ENCODE results near the gene PCDHGA12.
"Not testable (repeated sequence)": the region's sequence is repeated elsewhere in the genome, so short reads cannot be mapped to it uniquely, and the experiment has no call there.

The PCDHGA12 gene

DNA sequence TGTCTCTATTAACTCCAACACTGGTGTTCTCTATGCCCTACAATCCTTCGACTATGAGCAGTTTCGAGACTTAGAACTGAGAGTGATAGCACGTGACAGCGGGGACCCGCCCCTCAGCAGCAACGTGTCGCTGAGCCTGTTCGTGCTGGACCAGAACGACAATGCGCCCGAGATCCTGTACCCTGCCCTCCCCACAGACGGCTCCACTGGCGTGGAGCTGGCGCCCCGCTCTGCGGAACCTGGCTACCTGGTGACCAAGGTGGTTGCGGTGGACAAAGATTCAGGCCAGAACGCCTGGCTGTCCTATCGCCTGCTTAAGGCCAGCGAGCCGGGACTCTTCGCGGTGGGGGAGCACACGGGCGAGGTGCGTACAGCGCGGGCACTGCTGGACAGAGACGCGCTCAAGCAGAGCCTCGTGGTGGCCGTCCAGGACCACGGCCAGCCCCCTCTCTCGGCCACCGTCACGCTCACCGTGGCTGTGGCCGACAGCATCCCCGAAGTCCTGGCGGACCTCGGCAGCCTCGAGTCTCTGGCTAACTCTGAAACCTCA lies 7.5 kb upstream of the PCDHGA12 start:
- peak overlapping the region; percentile 47 for H3K4me3 ChIP-seq
- DNase-seq (ENCODE audit: low spot score), result no peak
- H3K27ac ChIP-seq, result no peak overlapping the region
- TF ChIP-seq, protein P1, sequence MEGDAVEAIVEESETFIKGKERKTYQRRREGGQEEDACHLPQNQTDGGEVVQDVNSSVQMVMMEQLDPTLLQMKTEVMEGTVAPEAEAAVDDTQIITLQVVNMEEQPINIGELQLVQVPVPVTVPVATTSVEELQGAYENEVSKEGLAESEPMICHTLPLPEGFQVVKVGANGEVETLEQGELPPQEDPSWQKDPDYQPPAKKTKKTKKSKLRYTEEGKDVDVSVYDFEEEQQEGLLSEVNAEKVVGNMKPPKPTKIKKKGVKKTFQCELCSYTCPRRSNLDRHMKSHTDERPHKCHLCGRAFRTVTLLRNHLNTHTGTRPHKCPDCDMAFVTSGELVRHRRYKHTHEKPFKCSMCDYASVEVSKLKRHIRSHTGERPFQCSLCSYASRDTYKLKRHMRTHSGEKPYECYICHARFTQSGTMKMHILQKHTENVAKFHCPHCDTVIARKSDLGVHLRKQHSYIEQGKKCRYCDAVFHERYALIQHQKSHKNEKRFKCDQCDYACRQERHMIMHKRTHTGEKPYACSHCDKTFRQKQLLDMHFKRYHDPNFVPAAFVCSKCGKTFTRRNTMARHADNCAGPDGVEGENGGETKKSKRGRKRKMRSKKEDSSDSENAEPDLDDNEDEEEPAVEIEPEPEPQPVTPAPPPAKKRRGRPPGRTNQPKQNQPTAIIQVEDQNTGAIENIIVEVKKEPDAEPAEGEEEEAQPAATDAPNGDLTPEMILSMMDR (IDR thresholded peaks at IDR 0.05), result no peak

DNA sequence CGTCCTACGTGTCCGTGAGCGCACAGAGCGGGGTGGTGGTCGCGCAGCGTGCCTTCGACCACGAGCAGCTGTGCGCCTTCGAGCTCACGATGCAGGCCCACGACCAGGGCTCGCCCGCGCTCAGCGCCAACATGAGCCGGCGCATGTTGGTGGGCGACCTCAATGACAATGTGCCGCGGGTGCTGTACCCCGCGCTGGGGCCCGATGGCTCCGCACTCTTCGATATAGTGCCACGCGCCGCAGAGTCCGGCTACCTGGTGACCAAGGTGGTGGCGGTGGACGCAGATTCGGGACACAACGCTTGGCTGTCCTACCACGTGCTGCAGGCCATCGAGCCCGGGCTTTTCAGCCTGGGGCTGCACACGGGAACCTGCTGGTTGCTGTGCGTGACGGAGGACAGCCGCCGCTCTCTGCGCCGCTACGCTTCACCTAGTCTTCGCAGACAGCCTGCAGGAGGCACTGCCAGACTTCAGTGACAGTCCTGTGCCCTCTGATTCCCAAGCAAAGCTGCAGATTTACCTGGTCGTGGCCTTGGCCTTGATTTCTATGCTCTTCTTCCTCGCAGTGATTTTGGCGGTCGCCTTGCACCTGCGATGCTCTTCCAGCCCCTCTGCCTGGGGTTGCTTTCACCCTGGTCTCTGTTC lies 2.4 kb upstream of the PCDHGA12 start:
- TF ChIP-seq, protein P1 (IDR thresholded peaks at IDR 0.05), result no peak
- Histone ChIP-seq H3K27ac (no peak overlapping the region), H3K4me3 (peak overlapping the region; percentile 35)
- no peak for DNase-seq (ENCODE audit: low spot score)

DNA sequence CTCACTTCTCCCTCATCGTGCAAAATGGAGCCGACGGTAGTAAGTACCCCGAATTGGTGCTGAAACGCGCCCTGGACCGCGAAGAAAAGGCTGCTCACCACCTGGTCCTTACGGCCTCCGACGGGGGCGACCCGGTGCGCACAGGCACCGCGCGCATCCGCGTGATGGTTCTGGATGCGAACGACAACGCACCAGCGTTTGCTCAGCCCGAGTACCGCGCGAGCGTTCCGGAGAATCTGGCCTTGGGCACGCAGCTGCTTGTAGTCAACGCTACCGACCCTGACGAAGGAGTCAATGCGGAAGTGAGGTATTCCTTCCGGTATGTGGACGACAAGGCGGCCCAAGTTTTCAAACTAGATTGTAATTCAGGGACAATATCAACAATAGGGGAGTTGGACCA lies 979 bp downstream of the PCDHGA12 start:
- DNase-seq (ENCODE audit: low spot score), result no peak
- TF ChIP-seq, protein P1 (IDR thresholded peaks at IDR 0.05), result no peak
- Histone ChIP-seq H3K4me3 (peak overlapping the region; percentile 57), H3K27ac (peak overlapping the region in 1 of 2 donors; percentile 18)

DNA sequence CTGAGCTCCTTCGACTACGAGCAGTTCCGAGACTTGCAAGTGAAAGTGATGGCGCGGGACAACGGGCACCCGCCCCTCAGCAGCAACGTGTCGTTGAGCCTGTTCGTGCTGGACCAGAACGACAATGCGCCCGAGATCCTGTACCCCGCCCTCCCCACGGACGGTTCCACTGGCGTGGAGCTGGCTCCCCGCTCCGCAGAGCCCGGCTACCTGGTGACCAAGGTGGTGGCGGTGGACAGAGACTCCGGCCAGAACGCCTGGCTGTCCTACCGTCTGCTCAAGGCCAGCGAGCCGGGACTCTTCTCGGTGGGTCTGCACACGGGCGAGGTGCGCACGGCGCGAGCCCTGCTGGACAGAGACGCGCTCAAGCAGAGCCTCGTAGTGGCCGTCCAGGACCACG lies 2.0 kb downstream of the PCDHGA12 start:
- peak overlapping the region; percentile 35 for H3K4me3 ChIP-seq
- DNase-seq (ENCODE audit: low spot score); H3K27ac ChIP-seq: not testable (repeated sequence)

DNA sequence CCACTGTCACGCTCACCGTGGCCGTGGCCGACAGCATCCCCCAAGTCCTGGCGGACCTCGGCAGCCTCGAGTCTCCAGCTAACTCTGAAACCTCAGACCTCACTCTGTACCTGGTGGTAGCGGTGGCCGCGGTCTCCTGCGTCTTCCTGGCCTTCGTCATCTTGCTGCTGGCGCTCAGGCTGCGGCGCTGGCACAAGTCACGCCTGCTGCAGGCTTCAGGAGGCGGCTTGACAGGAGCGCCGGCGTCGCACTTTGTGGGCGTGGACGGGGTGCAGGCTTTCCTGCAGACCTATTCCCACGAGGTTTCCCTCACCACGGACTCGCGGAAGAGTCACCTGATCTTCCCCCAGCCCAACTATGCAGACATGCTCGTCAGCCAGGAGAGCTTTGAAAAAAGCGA lies 2.4 kb downstream of the PCDHGA12 start:
- H3K4me3 ChIP-seq, result peak overlapping the region; percentile 35
- H3K27ac ChIP-seq; DNase-seq (ENCODE audit: low spot score): not testable (repeated sequence)

DNA sequence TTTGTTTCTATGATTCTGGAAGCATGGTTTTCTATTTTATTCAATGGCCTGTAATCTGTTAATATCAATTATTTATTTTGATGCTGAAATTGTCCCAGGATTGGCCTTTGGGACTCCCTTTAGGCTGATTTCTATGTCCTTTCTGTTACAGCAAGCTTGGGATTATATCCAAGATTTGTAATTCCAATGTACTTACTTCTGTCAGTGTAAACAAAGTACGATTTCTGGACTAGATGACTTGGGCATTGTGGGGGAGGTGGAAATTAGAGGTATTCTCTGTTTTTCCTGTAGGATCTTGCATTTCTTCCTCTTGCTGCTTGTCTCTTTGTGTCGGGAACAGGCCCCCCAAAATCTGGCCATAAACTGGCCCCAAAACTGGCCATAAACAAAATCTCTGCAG lies 3.7 kb downstream of the PCDHGA12 start:
- no peak overlapping the region for H3K4me3 ChIP-seq
- DNase-seq (ENCODE audit: low spot score), result no peak
- H3K27ac ChIP-seq, result no peak overlapping the region
- TF ChIP-seq, protein P1 (IDR thresholded peaks at IDR 0.05), result no peak

DNA sequence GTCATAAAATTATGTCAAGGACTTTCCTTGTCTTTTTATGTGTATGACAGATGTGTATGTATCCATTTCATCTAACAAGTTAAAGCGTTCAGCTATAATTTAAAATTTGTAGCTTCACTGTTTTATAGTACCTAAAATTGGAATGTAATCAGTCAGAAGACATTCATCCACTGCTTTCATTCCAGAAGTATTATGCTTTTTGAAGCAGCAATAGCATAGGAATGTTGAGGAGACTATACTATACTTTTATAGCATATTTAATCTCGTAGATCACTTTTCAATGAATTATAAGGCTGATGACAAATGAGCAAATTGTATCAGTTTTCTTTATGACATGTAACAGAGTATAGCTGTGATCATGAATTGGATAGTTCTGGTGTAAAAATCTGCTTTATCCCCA lies 6.9 kb downstream of the PCDHGA12 start:
- TF ChIP-seq, protein P1 (IDR thresholded peaks at IDR 0.05), result no peak

DNA sequence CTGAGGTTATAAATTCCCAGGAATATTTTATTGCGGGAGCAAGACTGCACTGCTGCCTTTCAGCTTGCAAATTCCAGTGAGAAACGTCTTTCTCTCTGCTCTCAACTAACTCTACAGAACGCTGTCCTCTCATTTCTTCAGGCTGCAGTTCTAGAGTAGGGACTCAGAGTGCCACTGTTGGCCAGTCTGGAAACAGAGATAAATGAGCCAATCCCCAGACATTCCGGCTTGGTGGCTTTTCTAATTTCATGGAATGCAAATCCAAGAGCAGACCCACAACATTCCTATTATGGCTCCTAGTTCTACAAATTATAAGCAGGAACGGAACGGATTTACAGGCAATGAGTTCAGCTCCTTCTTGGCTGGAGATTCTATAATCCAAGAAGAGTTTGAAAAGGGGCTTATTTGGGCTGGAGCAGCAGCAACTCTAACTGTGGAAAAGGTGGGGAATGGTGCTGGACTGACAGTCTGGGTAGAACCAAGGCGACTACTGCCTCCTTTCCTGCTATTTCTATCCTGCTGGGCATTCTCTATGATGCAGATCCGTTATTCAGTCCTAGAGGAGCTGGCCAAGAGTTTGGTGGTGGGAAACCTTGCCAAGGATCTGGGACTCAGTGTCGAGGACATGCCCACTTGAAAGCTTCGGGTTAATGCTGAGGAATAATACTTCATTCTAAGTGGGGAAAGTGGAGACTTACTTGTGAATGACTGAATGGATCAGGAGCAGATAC lies 9.3 kb downstream of the PCDHGA12 start:
- no peak overlapping the region for H3K27ac ChIP-seq
- H3K4me3 ChIP-seq, result no peak overlapping the region
- no peak for DNase-seq (ENCODE audit: low spot score)
- TF ChIP-seq, protein P1 (IDR thresholded peaks at IDR 0.05), result no peak

More for the DNA sequence above, 6.9 kb downstream of the PCDHGA12 start:
- no peak for DNase-seq (ENCODE audit: low spot score)
- Histone ChIP-seq H3K27ac (no peak overlapping the region), H3K4me3 (no peak overlapping the region)

All from coronary artery (tissue), 2 donors.